ENCODE results near the gene APOE. TPM values are rescaled to one million over a fixed set of nuclear protein-coding genes. Genes with fewer than 3 reads are reported as not detected.

APOE gene
- total and polyA plus RNA-seq, 9 of the 15 experiments (the other 6 are each of a cell fraction or from before 2014, with no cell fraction given), result 0.14 to 180 (median 58.1) TPM; not detected in 1

DNA sequence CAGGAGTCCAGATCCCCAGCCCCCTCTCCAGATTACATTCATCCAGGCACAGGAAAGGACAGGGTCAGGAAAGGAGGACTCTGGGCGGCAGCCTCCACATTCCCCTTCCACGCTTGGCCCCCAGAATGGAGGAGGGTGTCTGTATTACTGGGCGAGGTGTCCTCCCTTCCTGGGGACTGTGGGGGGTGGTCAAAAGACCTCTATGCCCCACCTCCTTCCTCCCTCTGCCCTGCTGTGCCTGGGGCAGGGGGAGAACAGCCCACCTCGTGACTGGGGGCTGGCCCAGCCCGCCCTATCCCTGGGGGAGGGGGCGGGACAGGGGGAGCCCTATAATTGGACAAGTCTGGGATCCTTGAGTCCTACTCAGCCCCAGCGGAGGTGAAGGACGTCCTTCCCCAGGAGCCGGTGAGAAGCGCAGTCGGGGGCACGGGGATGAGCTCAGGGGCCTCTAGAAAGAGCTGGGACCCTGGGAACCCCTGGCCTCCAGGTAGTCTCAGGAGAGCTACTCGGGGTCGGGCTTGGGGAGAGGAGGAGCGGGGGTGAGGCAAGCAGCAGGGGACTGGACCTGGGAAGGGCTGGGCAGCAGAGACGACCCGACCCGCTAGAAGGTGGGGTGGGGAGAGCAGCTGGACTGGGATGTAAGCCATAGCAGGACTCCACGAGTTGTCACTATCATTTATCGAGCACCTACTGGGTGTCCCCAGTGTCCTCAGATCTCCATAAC lies at the start of gene APOE (continued):
- no peak for TF ChIP-seq MECOM (CRISPR knock-in tag; IDR thresholded peaks at IDR 0.05)
- TF ChIP-seq FOXK1 (CRISPR knock-in tag; IDR thresholded peaks at IDR 0.05; ENCODE audit: borderline replicate concordance), result no peak
- TF ChIP-seq PTRF (tag; IDR thresholded peaks at IDR 0.05), result no peak
- TF ChIP-seq TAF9B (IDR thresholded peaks at IDR 0.05; ENCODE audit: partially characterized antibody), result no peak
- TF ChIP-seq NFYB (IDR thresholded peaks at IDR 0.05; ENCODE audit: extremely low read depth, insufficient read length), result no peak
- TF ChIP-seq PHF8 (IDR thresholded peaks at IDR 0.05; ENCODE audit: borderline replicate concordance, low read length), result peak; percentile 60; the same call in 1 of the 2 replicates
- TF ChIP-seq LEF1 (IDR thresholded peaks at IDR 0.05), result no peak
- TF ChIP-seq, protein P1, sequence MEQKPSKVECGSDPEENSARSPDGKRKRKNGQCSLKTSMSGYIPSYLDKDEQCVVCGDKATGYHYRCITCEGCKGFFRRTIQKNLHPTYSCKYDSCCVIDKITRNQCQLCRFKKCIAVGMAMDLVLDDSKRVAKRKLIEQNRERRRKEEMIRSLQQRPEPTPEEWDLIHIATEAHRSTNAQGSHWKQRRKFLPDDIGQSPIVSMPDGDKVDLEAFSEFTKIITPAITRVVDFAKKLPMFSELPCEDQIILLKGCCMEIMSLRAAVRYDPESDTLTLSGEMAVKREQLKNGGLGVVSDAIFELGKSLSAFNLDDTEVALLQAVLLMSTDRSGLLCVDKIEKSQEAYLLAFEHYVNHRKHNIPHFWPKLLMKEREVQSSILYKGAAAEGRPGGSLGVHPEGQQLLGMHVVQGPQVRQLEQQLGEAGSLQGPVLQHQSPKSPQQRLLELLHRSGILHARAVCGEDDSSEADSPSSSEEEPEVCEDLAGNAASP (IDR thresholded peaks at IDR 0.05), result no peak
- TF ChIP-seq, protein P2, sequence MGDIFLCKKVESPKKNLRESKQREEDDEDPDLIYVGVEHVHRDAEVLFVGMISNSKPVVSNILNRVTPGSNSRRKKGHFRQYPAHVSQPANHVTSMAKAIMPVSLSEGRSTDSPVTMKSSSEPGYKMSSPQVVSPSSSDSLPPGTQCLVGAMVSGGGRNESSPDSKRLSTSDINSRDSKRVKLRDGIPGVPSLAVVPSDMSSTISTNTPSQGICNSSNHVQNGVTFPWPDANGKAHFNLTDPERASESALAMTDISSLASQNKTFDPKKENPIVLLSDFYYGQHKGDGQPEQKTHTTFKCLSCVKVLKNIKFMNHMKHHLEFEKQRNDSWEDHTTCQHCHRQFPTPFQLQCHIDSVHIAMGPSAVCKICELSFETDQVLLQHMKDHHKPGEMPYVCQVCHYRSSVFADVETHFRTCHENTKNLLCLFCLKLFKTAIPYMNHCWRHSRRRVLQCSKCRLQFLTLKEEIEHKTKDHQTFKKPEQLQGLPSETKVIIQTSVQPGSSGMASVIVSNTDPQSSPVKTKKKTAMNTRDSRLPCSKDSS (IDR thresholded peaks at IDR 0.05; ENCODE audit: low read depth, partially characterized antibody), result no peak
- TF ChIP-seq TBP (optimal IDR thresholded peaks at IDR 0.05; ENCODE audit: low read depth, low read length), result peak; percentile 48
- TF ChIP-seq RNF2 (IDR thresholded peaks at IDR 0.05), result no peak
- TF ChIP-seq TEAD2 (tag; IDR thresholded peaks at IDR 0.05), result no peak
- TF ChIP-seq TCF3 (CRISPR knock-in tag; IDR thresholded peaks at IDR 0.05), result no peak
- TF ChIP-seq COPS2 (conservative IDR thresholded peaks at IDR 0.05), result no peak
- no peak for TF ChIP-seq NBN (IDR thresholded peaks at IDR 0.05; ENCODE audit: low read depth)
- no peak for TF ChIP-seq ZNF274 (IDR thresholded peaks at IDR 0.05; ENCODE audit: borderline replicate concordance, low read depth, low read length)
- 0 out of 2 replicates have a peak, but pooled peaks have one; percentile 30 for TF ChIP-seq ZNF444 (CRISPR knock-in tag; IDR thresholded peaks at IDR 0.05)
- TF ChIP-seq EZH2 (IDR thresholded peaks at IDR 0.05; ENCODE audit: borderline replicate concordance, low read depth, low read length), result no peak
- no peak for TF ChIP-seq SOX6 (IDR thresholded peaks at IDR 0.05)
- TF ChIP-seq, protein P3, sequence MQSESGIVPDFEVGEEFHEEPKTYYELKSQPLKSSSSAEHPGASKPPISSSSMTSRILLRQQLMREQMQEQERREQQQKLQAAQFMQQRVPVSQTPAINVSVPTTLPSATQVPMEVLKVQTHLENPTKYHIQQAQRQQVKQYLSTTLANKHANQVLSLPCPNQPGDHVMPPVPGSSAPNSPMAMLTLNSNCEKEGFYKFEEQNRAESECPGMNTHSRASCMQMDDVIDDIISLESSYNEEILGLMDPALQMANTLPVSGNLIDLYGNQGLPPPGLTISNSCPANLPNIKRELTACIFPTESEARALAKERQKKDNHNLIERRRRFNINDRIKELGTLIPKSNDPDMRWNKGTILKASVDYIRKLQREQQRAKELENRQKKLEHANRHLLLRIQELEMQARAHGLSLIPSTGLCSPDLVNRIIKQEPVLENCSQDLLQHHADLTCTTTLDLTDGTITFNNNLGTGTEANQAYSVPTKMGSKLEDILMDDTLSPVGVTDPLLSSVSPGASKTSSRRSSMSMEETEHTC (IDR thresholded peaks at IDR 0.05), result peak; percentile 61; the same call in 1 of the 2 replicates
- no peak for TF ChIP-seq JUN (IDR thresholded peaks at IDR 0.05; ENCODE audit: borderline replicate concordance, low read depth, low read length)
- no peak for TF ChIP-seq JUN (CRISPR knock-in tag; IDR thresholded peaks at IDR 0.05; ENCODE audit: borderline replicate concordance)
- TF ChIP-seq BCL6 (CRISPR knock-in tag; IDR thresholded peaks at IDR 0.05), result no peak
- no peak for TF ChIP-seq E2F3 (CRISPR knock-in tag; IDR thresholded peaks at IDR 0.05)
